GM15510 (cell line): Measurements from ENCODE around the gene DBP.

Source experiments
- POLR2A ChIP-seq: IDR thresholded peaks from 3 replicates; pipeline ENCODE4 v1.6.1; 2011; ENCODE audit warnings: borderline replicate concordance; ENCODE audit not compliant: insufficient read length; ENCODE audit errors: extremely low read depth

Gene DBP

GRCh38 chr19:48635263-48635965 lies 1.8 kb downstream of the DBP start:
- peak; percentile 51 for TF ChIP-seq POLR2A

DNA sequence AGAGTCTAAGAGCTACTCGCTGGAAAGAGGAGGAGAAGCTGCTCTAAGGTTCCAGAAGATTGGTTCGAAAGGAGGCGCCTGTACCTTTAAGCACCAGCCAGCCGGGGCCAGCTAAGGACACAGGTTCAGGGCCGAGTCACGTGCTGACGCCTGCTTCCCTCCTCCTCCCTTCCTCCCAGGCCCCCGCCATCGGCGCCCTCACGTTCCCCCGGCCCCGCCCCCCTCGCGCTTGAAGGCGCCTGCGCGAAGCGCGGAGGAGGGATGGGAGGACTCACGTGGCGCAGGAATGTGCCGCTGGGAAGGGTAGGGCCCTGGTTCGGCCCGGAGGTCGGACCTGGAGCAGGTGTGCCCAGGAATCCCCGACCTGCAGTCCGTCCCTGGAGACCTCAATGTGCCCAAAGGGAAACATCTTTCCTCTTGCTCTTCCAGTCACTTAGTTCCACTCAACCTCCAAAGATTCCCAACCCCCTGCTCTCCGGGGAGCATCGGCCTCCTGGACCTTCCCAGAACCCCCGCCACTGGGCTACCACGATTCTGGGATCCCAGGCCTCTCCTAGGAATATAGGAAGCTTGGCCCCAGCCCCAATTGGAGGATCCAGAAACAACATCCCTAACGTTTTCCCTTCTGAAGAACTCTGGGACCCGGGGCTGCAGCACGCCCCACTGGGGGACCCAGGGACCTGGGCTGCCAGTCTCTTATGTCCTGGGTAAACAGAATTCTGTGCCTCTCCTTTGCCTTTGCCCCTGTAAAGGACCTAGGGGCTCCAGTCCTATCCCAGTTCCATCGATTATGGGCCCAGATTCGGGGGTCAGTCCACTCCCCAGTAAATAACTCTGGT lies 2.5 kb downstream of the DBP start:
- TF ChIP-seq POLR2A, result peak; percentile 58

DNA sequence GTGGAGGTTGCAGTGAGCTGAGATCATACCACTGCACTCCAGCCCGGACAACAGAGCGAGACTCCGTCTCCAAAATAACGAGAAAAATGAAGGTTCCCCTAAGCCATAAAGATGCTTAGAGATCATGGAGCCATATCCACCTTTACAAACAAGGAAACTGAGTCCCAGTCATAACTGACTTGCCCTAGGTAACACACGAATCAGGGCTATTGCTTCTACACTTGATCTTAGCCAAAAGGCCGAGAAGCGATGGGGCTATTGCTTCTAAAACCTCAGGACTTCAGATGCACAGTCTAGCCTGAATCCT lies 3.2 kb downstream of the DBP start:
- no peak for TF ChIP-seq POLR2A

DNA sequence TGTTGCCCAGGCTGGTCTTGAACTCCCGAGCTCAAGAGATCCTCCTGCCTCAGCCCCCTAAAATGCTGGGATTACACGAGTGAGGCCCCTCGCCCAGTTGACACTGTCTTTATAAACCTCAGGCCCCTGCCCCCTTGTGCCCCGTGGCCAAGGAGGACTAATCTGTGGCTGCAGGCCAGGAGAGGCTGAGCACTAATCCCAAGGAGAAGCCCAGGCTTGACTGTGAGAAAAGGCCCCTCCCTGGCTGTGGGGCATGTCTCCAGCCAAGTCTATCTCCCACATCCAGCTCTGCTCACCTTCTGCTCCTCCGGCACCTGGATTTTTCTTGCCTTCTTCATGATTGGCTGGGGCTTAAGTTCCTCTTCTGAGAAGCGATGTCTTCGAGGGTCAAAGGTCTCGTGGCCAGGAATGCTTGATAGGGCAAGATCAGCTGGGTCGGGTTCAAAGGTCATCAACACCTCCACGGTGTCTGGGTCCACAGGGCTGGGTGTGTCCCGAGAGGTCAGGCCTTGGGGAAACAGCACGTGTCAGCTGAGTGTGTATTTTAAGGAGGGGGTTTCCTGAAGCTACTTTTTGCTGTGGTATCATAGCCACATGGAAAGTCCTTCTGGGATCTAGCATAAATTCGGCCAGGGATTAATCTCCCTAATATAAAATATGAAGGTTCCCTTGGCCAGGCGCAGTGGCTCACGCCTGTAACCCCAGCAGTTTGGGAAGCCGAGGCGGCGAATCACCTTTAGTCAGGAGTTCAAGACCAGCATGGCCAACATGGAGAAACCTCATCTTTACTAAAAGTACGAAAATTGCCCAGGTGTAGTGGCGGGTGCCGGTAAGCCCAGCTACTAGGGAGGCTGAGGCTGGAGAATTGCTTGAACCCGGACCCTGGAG lies 3.8 kb downstream of the DBP start:
- TF ChIP-seq POLR2A, result no peak

GRCh38 chr19:48632692-48633147 lies 4.5 kb downstream of the DBP start:
- TF ChIP-seq POLR2A, result no peak

DNA sequence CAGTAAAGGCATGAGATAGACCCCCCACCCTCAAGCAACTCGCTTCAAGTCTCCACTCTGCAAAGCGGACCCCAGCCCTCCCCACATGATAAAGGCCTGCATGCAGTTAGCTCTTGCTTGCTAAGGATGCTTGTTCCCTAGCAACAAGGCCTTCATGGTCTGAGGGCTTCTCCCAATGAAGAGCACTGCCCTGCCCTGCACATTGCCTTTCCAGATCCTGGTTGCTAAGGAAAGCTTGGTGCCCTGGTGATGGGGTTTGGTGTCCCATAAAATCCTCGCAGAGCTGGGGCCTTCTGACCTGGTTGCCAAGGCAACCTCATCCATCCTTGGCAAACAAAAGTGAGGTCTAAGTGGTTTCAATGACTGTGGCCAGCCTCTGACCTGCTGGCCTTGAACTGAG lies 6.0 kb downstream of the DBP start:
- no peak for TF ChIP-seq POLR2A

DNA sequence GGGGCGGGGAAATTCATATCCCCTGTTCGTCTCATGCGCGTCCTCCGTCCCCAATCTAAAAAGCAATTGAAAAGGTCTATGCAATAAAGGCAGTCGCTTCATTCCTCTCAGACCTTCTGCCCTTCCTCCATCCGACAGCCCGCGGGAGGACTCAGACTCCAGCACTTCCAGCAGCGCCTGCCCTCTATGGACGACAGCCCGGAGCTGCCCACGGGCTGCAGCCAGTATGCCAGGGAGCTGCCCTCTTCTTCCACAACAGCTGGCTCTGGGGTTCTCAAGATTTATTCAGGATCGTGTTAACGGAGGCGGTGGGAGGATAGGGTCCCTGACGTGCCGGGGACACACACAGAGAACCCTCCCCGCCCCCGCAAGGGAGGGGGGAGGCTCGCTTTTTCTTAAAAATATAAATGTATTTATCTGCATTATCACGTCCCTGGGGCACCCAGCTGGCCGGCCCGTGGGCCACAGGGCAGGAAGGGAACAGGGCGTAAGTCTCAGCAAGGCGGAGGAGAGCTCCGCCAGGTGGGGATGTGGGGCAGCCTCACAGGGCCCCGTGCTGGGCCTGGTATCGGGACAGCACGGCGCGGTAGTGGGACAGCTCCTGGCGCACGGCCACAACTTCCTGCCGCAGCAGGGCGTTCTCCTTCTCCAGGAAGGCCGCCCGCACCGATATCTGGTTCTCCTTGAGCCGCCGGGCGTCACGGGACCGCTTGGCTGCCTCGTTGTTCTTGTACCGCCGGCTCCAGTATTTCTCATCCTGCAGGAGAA lies 6.7 kb downstream of the DBP start:
- TF ChIP-seq POLR2A, result no peak

- no peak for TF ChIP-seq POLR2A
Observed at GRCh38 chr19:48629599-48630295, 7.4 kb downstream of the DBP start.

DNA sequence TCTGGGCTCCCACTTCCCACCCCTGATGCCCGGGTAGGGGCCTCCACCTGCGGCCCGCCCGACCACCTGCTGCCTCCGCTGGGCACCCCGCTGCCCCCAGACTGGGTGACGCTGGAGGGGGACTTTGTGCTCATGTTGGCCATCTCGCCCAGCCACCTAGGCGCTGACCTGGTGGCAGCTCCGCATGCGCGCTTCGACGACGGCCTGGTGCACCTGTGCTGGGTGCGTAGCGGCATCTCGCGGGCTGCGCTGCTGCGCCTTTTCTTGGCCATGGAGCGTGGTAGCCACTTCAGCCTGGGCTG lies 7.9 kb downstream of the DBP start:
- TF ChIP-seq POLR2A, result no peak

GRCh38 chr19:48628486-48629296 lies 8.5 kb downstream of the DBP start:
- TF ChIP-seq POLR2A, result no peak

DNA sequence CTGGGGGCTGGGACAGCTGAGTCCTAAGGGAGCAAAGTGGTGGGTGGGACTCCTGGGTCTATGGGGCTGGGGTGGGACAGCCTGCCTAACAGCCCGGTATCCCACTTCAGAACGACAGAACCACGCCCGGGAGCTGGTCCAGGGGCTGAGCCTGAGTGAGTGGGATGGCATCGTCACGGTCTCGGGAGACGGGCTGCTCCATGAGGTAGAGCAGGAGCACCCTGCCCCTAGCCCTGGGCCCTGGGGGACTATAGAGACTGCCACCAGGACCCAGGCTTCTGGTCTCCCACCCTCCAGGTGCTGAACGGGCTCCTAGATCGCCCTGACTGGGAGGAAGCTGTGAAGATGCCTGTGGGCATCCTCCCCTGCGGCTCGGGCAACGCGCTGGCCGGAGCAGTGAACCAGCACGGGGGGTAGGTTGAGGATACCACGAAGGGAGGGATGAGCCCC lies 9.3 kb downstream of the DBP start:
- no peak for TF ChIP-seq POLR2A

DNA sequence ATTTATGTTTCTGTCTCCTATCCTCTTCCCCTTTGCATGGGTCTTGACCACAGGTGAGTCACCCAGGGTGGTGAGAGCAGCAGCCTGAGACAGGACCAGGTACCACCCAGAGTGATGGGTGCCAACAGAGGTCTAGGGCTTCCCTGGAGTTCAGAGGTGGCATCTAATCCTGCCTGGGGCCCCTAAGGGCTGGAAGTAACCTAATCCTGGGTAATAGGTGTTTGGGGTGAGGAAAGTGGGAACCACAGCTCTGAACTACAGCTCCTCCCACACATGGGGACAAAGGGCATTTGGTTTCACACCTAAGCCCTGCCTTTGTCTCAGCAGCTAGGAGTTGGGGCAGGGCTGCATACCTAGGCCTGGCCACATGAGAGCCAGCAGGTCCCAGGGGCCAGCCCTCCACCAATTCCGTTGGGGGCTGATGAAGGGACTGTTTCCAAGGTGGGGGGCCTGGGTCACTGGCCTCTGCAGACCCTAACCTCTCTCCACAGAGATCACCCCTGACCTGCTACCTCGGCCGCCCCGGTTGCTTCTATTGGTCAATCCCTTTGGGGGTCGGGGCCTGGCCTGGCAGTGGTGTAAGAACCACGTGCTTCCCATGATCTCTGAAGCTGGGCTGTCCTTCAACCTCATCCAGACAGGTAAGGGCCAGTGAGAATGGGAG lies 9.8 kb downstream of the DBP start:
- no peak for TF ChIP-seq POLR2A

DNA sequence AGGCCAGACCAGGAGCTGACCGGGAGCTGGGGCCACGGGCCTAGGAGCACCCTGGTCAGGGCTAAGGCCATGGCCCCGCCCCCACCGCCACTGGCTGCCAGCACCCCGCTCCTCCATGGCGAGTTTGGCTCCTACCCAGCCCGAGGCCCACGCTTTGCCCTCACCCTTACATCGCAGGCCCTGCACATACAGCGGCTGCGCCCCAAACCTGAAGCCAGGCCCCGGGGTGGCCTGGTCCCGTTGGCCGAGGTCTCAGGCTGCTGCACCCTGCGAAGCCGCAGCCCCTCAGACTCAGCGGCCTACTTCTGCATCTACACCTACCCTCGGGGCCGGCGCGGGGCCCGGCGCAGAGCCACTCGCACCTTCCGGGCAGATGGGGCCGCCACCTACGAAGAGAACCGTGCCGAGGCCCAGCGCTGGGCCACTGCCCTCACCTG lies 11.3 kb downstream of the DBP start:
- no peak for TF ChIP-seq POLR2A
